Testis (tissue), 2 donors: ENCODE data around the gene CFAP43.

ENCODE experiments used
- POLR2A ChIP-seq: fragments of 450-650 bp; IDR thresholded peaks from one replicate; pipeline ENCODE4 v1.6.1; 2017; ENCODE audit warnings: antibody characterized with exemption, mild to moderate bottlenecking, moderate library complexity
- TF ChIP-seq, protein P1 (sequence below), 3 experiments: fragments of 450-650 bp in 2 of 3; fragments of 200-600 bp in 1 of 3; sonication (generic) in 1 of 3; IDR thresholded peaks; one replicate each; pipeline ENCODE4 v1.5.1; 2016 to 2019; ENCODE audit warnings: antibody characterized with exemption in 3 of 3, mild to moderate bottlenecking in 2 of 3, moderate library complexity in 1 of 3

DNA sequence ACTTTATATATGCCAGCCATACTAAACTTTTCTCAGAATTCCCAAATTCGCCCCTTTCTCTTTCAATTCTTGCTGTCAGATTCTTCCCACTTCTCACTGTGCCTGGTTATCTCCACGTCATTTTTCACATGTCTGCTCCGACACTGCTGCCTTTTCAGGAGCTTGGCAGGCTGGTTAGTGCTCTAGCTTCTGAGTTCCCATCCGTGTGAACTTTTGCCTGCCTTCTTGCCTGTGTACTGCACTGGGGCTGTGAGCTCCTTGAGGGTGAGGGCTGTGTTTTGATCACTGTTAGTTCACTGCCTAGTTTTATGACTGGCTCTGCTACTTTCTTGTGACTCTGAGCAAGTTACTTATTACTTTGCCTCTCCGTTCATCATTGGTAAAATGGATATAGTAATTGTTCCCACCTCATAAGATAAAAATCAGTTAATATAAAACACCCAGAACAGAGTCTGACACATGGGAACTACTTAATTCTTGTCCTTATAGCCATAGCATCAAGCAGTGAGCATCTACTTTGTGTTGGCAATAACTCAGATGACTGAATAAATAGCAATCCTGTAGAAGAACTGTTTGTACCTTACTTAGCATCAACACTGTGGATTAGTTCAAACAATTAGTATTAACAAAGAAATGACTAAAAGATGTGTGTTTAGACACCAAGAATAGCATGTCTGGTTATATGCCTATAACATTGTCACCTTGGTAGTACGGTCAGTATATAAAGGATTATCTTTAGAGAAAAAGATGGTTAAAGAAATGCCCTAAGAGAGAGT, 28.0 kb upstream of the CFAP43 start:
- TF ChIP-seq, protein P1, sequence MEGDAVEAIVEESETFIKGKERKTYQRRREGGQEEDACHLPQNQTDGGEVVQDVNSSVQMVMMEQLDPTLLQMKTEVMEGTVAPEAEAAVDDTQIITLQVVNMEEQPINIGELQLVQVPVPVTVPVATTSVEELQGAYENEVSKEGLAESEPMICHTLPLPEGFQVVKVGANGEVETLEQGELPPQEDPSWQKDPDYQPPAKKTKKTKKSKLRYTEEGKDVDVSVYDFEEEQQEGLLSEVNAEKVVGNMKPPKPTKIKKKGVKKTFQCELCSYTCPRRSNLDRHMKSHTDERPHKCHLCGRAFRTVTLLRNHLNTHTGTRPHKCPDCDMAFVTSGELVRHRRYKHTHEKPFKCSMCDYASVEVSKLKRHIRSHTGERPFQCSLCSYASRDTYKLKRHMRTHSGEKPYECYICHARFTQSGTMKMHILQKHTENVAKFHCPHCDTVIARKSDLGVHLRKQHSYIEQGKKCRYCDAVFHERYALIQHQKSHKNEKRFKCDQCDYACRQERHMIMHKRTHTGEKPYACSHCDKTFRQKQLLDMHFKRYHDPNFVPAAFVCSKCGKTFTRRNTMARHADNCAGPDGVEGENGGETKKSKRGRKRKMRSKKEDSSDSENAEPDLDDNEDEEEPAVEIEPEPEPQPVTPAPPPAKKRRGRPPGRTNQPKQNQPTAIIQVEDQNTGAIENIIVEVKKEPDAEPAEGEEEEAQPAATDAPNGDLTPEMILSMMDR (IDR thresholded peaks at IDR 0.05), result no peak
- TF ChIP-seq POLR2A, result no peak
